Panc1 (cell line): ENCODE results near the gene CSK. TPM values are rescaled to one million over a fixed set of nuclear protein-coding genes. Genes with fewer than 3 reads are reported as not detected.

ENCODE experiments used
- ATAC-seq: fragments of 200-7000 bp; cut with Tn5 transposase; 2 replicates; pipeline ENCODE4 v1.9.1; 2020; ENCODE audit warnings: mild to moderate bottlenecking, moderate library complexity
- BruUV-seq: library from RNA; stranded (reverse); fragments of 400-500 nt; replicated peaks from 2 replicates; lab custom pipeline; 2021; lab: Mats Ljungman, UMichigan
- CTCF ChIA-PET: fragments of 300-600 bp; sonication (Branson Sonifier 250); formaldehyde crosslinking; loops from one replicate; lab custom pipeline; 2022; ENCODE audit warnings: antibody characterized with exemption; lab: Charles Lee
- POLR2A ChIA-PET: fragments of 300-600 bp; sonication (Branson Sonifier 250); formaldehyde crosslinking; loops from one replicate; lab custom pipeline; 2022; ENCODE audit warnings: antibody characterized with exemption; lab: Charles Lee
- DNase-seq: peaks from one replicate; pipeline ENCODE4 v3.0.0-alpha.2; 2010; ENCODE audit warnings: low read depth, low spot score
- H3K27ac ChIP-seq: 2 replicates; pipeline ENCODE4 v1.5.1; 2011; ENCODE audit warnings: mild to moderate bottlenecking, low read length, inconsistent platforms
- H3K27me3 ChIP-seq: fragments of 200-500 bp; sonication (Bioruptor generic); 2 replicates; pipeline ENCODE4 v1.6.0; 2014; ENCODE audit warnings: low read length, inconsistent platforms; ENCODE audit not compliant: control insufficient read depth, insufficient read depth
- H3K36me3 ChIP-seq: fragments of 200-500 bp; sonication (Bioruptor generic); 2 replicates; pipeline ENCODE4 v1.5.1; 2014; ENCODE audit warnings: inconsistent platforms, mild to moderate bottlenecking, low read length, moderate library complexity; ENCODE audit not compliant: control insufficient read depth, insufficient read depth
- H3K4me1 ChIP-seq: 2 replicates; pipeline ENCODE4 v1.5.1; 2011; ENCODE audit warnings: inconsistent platforms, mild to moderate bottlenecking, low read length, moderate library complexity; ENCODE audit not compliant: control insufficient read depth, insufficient read depth
- H3K4me3 ChIP-seq, 2 experiments: 2 replicates each; pipeline ENCODE4 v1.5.1; 2011 to 2012; ENCODE audit warnings: low read depth in 2 of 2, low read length in 2 of 2, mild to moderate bottlenecking in 2 of 2, inconsistent platforms in 1 of 2, moderate library complexity in 1 of 2
- H3K9me3 ChIP-seq: fragments of 200-500 bp; sonication (Bioruptor generic); 2 replicates; pipeline ENCODE4 v1.5.1; 2014; ENCODE audit warnings: low read depth, mild to moderate bottlenecking, inconsistent platforms, low read length, moderate library complexity; ENCODE audit not compliant: control insufficient read depth, insufficient read depth
- CTCF ChIP-seq: fragments of 450-650 bp; IDR thresholded peaks from 2 replicates; pipeline ENCODE4 v1.5.1; 2017; ENCODE audit warnings: mild to moderate bottlenecking
- POLR2AphosphoS5 ChIP-seq: IDR thresholded peaks from 2 replicates; pipeline ENCODE4 v1.6.1; 2012; ENCODE audit warnings: mild to moderate bottlenecking, low read depth, low read length, moderate library complexity
- REST ChIP-seq, 2 experiments: IDR thresholded peaks; 2 replicates each; pipeline ENCODE4 v1.6.1; 2011 to 2012; ENCODE audit warnings: low read depth in 2 of 2, control low read depth in 1 of 2, low read length in 1 of 2, mild to moderate bottlenecking in 1 of 2, moderate library complexity in 1 of 2; ENCODE audit not compliant: insufficient read depth in 1 of 2
- SIN3A ChIP-seq: IDR thresholded peaks from 2 replicates; pipeline ENCODE4 v1.6.1; 2012; ENCODE audit warnings: low read depth, mild to moderate bottlenecking, low read length, moderate library complexity, borderline replicate concordance; ENCODE audit not compliant: insufficient read depth
- TCF7L2 ChIP-seq: IDR thresholded peaks from 2 replicates; pipeline ENCODE4 v1.6.1; 2011; ENCODE audit warnings: mild to moderate bottlenecking, low read depth, low read length, inconsistent platforms
- in situ Hi-C: cut with HindIII; loops from 2 replicates; pipeline ENCODE4 v1.10.0; 2016; ENCODE audit warnings: low sequenced_read_pairs, low pct_unique_long_range_greater_than_20kb
- intact Hi-C: fragments of 100-400 bp; cut with micrococcal nuclease; formaldehyde crosslinking; loops from one replicate; pipeline ENCODE4 v1.10.0; 2022; ENCODE audit not compliant: unreplicated experiment
- total RNA-seq: library from RNA; stranded (reverse); gene quantifications from one replicate; pipeline ENCODE4 v1.2.1, GENCODE V29; 2021; ENCODE audit not compliant: unreplicated experiment

CSK gene
- total RNA-seq, 1 experiment from 2014 or later = 81.4 TPM

GRCh38 chr15:74791667-74792066, 9.8 kb downstream of the CSK start:
- peaks cover 54% of the 10 kb centered on the region for H3K4me1 ChIP-seq
- in situ Hi-C loops = no loop called here
- ChIA-PET CTCF (interaction anchor here (1.7 kb wide), 1 partner anchor 10 kb away, joined by 5 read pairs; the partner anchor contains the start of gene CSK), POLR2A (no interaction called here)
- H3K4me3 ChIP-seq = no peak overlapping the region
- no peak for ATAC-seq
- H3K36me3 ChIP-seq = no peaks in the 10 kb centered on the region
- DNase-seq = no peak
- intact Hi-C loops = no loop called here
- TF ChIP-seq POLR2AphosphoS5 (no peak), CTCF (no peak), TCF7L2 (no peak), REST (IDR thresholded peaks at IDR 0.05; ENCODE audit: insufficient read depth in 1 of 2, low read depth in 2 of 2, low read length in 1 of 2) (no peak), SIN3A (no peak)
- H3K27ac ChIP-seq = no peak overlapping the region
- BruUV-seq = no TSS peak
- H3K27me3 ChIP-seq = no peaks in the 10 kb centered on the region
- H3K9me3 ChIP-seq = no peaks in the 10 kb centered on the region

GRCh38 chr15:74792227-74793016, 10.5 kb downstream of the CSK start:
- Histone ChIP-seq H3K4me3 (no peak overlapping the region), H3K9me3 (no peaks in the 10 kb centered on the region), H3K4me1 (peaks cover 48% of the 10 kb centered on the region), H3K27ac (no peak overlapping the region), H3K36me3 (no peaks in the 10 kb centered on the region), H3K27me3 (no peaks in the 10 kb centered on the region)
- ChIA-PET POLR2A (no interaction called here), CTCF (interaction anchor here (1.7 kb wide), 1 partner anchor 11 kb away, joined by 5 read pairs; the partner anchor contains the start of gene CSK)
- no peak for ATAC-seq
- in situ Hi-C loops (no loop called here), intact Hi-C loops (no loop called here)
- no TSS peak for BruUV-seq
- no peak for DNase-seq
- TF ChIP-seq TCF7L2 (no peak), CTCF (no peak), POLR2AphosphoS5 (no peak), REST (IDR thresholded peaks at IDR 0.05; ENCODE audit: insufficient read depth in 1 of 2, low read depth in 2 of 2, low read length in 1 of 2) (no peak), SIN3A (no peak)
